A673 (cell line): ENCODE results near the gene BARHL2. TPM values are rescaled to one million over a fixed set of nuclear protein-coding genes. Genes with fewer than 3 reads are reported as not detected.

ENCODE experiments used
- BruUV-seq: library from RNA; stranded (reverse); fragments of 400-500 nt; replicated peaks from 2 replicates; lab custom pipeline; 2021; lab: Mats Ljungman, UMichigan
- CTCF ChIA-PET: fragments of 300-600 bp; sonication (Branson Sonifier 250); formaldehyde crosslinking; loops from one replicate; lab custom pipeline; 2022; ENCODE audit warnings: antibody characterized with exemption; lab: Charles Lee
- POLR2A ChIA-PET: fragments of 300-600 bp; sonication (Branson Sonifier 250); formaldehyde crosslinking; loops from one replicate; lab custom pipeline; 2022; ENCODE audit warnings: antibody characterized with exemption; ENCODE audit not compliant: low non-redundant PET; lab: Charles Lee
- DNase-seq: peaks from one replicate; pipeline ENCODE4 v3.0.0-alpha.2; 2015; ENCODE audit warnings: low spot score
- H3K27ac ChIP-seq: fragments of 200-600 bp; sonication (generic); 2 replicates; pipeline ENCODE4 v1.5.1; 2016; ENCODE audit warnings: mixed run types, low read depth, mild to moderate bottlenecking, mixed read lengths, antibody characterized with exemption, low read length; ENCODE audit not compliant: poor library complexity, severe bottlenecking
- H3K27me3 ChIP-seq: fragments of 200-600 bp; sonication (generic); replicated peaks from 2 replicates; pipeline ENCODE4 v1.6.1; 2017; ENCODE audit warnings: mixed run types, low read depth, mild to moderate bottlenecking, mixed read lengths, antibody characterized with exemption, low read length; ENCODE audit not compliant: insufficient read depth, poor library complexity
- H3K36me3 ChIP-seq: fragments of 200-600 bp; sonication (generic); 2 replicates; pipeline ENCODE4 v1.6.1; 2016; ENCODE audit warnings: mixed run types, mild to moderate bottlenecking, mixed read lengths, antibody characterized with exemption, low read length; ENCODE audit not compliant: insufficient read depth, poor library complexity, severe bottlenecking
- H3K4me1 ChIP-seq: fragments of 200-600 bp; sonication (generic); 2 replicates; pipeline ENCODE4 v1.6.1; 2017; ENCODE audit warnings: mixed run types, mild to moderate bottlenecking, mixed read lengths, antibody characterized with exemption, low read length; ENCODE audit not compliant: insufficient read depth, poor library complexity, severe bottlenecking
- H3K4me3 ChIP-seq: fragments of 200-600 bp; sonication (generic); 2 replicates; pipeline ENCODE4 v1.5.1; 2016; ENCODE audit warnings: low read depth, mixed run types, mild to moderate bottlenecking, mixed read lengths, low read length; ENCODE audit not compliant: poor library complexity, severe bottlenecking
- H3K9me3 ChIP-seq: fragments of 200-600 bp; sonication (generic); 2 replicates; pipeline ENCODE4 v1.6.1; 2016; ENCODE audit warnings: mixed run types, low read depth, mild to moderate bottlenecking, mixed read lengths, antibody characterized with exemption, low read length; ENCODE audit not compliant: poor library complexity, severe bottlenecking
- EZH2 ChIP-seq: fragments of 200-600 bp; sonication (generic); IDR thresholded peaks from 2 replicates; pipeline ENCODE4 v1.6.1; 2017; ENCODE audit warnings: borderline replicate concordance, low read depth, mild to moderate bottlenecking, mixed read lengths, antibody characterized with exemption, low read length; ENCODE audit not compliant: poor library complexity, severe bottlenecking
- intact Hi-C: fragments of 100-400 bp; cut with micrococcal nuclease; formaldehyde crosslinking; loops from one replicate; pipeline ENCODE4 v1.10.0; 2022; ENCODE audit not compliant: unreplicated experiment
- total RNA-seq: library from RNA; stranded (reverse); gene quantifications from 2 replicates; pipeline ENCODE4 v1.2.3, GENCODE V29; 2021
- TF ChIP-seq, protein P1 (sequence below): fragments of 300-800, 200-600 bp; sonication (generic); conservative IDR thresholded peaks from 2 replicates; pipeline ENCODE4 v1.5.1; 2017; ENCODE audit warnings: low read depth, mild to moderate bottlenecking, antibody characterized with exemption, low read length, moderate library complexity, mixed read lengths

BARHL2 gene
- total RNA-seq, 1 experiment from 2014 or later = 120 TPM

DNA sequence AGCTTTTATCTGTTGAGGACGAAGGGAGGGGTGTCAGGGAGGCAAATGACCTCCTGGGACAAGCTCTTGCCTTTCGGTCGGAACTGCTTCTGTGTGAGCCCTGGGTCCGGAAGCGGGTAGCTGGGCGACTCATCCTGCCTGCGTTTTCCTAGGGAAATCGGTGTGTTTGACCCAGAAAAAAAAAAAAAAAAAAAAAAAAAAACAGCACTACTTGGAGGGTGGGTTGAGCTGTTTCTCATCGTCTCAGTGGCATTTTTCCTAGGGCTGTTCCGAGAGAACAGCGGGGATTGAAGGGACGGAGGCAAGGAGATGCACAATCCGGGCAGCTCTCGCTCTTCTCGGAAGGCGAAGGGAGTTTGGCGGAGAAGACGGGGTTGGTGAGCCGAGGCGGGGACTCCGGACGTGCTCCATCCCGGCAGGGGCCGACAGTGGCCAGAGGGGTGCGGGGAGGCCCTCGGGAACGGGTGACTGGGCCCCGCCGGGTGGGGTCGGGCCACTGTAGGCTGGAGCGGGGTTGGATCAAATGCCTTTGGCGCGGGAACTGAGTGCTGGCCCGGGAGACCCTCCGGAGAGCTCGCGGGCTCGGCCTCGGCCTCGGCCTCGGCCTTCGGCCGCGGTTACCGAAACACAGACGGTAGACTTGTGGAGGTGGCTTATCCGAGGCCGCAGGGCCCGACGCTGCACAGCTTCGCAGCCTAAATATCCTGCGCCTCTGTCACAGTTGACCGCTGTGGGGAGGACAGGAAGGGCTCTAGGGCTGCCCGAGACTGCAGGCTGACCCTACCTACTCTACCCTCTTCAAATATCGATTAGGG is 2.4 kb upstream of the BARHL2 start:
- ChIA-PET POLR2A (interaction anchor here (0.6 to 0.7 kb wide), 2 partner anchors 592 to 687 kb away, joined by 3 to 4 read pairs; no protein-coding TSS in a partner anchor), CTCF (interaction anchor here (0.8 kb wide), 1 partner anchor 446 kb away, joined by 3 read pairs; no protein-coding TSS in a partner anchor)
- BruUV-seq = no TSS peak
- H3K9me3 ChIP-seq = no peaks in the 10 kb centered on the region
- intact Hi-C loops = loop anchor here (2.0 to 10.0 kb wide), 6 partner anchors 133 to 672 kb away; no protein-coding TSS in a partner anchor
- H3K27ac ChIP-seq = peak overlapping the region; percentile 88
- no peak for TF ChIP-seq EZH2
- TF ChIP-seq, protein P1, sequence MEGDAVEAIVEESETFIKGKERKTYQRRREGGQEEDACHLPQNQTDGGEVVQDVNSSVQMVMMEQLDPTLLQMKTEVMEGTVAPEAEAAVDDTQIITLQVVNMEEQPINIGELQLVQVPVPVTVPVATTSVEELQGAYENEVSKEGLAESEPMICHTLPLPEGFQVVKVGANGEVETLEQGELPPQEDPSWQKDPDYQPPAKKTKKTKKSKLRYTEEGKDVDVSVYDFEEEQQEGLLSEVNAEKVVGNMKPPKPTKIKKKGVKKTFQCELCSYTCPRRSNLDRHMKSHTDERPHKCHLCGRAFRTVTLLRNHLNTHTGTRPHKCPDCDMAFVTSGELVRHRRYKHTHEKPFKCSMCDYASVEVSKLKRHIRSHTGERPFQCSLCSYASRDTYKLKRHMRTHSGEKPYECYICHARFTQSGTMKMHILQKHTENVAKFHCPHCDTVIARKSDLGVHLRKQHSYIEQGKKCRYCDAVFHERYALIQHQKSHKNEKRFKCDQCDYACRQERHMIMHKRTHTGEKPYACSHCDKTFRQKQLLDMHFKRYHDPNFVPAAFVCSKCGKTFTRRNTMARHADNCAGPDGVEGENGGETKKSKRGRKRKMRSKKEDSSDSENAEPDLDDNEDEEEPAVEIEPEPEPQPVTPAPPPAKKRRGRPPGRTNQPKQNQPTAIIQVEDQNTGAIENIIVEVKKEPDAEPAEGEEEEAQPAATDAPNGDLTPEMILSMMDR = no peak
- no peaks in the 10 kb centered on the region for H3K27me3 ChIP-seq
- peak; percentile 71 for DNase-seq
- H3K4me3 ChIP-seq = peak overlapping the region; percentile 75
- peaks cover 19% of the 10 kb centered on the region for H3K36me3 ChIP-seq
- H3K4me1 ChIP-seq = peaks cover 20% of the 10 kb centered on the region

DNA sequence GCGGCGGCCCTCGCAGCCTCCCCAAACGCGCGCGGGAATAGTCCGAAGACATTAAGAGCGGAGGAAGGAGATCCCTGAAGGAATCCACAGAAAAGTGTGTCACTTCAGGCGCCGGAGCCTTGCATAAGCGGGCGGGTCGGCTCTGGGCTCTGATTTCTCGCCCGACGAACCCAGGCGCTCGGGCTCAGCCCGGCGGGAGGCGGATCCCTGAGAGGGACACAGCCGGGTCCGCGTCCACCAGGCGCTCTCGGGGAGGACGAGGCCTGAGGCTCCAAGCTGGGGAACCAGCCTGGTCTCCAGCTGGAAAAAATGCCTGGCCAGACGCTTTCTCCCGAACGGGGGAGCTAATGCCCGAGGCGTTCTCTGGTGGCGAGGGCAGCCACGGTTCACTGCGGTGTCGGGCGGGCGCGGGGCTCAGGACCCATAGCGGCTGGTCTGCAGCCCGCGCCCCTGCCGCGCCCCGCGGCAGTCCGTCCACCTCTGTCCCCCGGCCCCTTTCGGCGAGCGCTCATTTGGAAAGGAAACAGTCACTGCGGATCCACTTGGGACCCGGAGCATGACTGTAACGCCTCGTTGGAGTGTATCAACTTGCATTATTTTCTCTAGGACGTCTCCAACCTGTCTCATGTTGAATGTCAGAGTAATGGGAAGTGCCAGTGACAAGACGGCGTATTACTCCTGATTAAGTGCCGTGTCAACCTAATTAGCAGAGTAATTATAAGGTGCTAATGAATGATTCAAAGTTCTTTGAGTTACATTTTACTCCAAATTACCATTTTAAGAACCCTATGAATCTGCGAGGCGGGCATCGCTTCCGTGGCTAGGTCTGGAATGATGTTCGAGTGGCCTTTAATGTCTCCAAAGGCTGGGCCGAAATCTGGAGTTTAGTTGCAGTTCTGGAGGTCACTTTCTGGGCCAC is 1.6 kb upstream of the BARHL2 start:
- TF ChIP-seq, protein P1 = no peak
- TF ChIP-seq EZH2 = no peak
- POLR2A ChIA-PET = interaction anchor here (0.6 kb wide), 1 partner anchor 686 kb away, joined by 3 read pairs; no protein-coding TSS in a partner anchor
- Histone ChIP-seq H3K27ac (peak overlapping the region; percentile 88), H3K36me3 (peaks cover 28% of the 10 kb centered on the region), H3K4me3 (peak overlapping the region; percentile 75), H3K9me3 (no peaks in the 10 kb centered on the region), H3K4me1 (peaks cover 12% of the 10 kb centered on the region), H3K27me3 (no peaks in the 10 kb centered on the region)
- intact Hi-C loops = no loop called here
- CTCF ChIA-PET = no interaction called here
- DNase-seq = peak; percentile 69
- TSS peak; percentile 45 for BruUV-seq

DNA sequence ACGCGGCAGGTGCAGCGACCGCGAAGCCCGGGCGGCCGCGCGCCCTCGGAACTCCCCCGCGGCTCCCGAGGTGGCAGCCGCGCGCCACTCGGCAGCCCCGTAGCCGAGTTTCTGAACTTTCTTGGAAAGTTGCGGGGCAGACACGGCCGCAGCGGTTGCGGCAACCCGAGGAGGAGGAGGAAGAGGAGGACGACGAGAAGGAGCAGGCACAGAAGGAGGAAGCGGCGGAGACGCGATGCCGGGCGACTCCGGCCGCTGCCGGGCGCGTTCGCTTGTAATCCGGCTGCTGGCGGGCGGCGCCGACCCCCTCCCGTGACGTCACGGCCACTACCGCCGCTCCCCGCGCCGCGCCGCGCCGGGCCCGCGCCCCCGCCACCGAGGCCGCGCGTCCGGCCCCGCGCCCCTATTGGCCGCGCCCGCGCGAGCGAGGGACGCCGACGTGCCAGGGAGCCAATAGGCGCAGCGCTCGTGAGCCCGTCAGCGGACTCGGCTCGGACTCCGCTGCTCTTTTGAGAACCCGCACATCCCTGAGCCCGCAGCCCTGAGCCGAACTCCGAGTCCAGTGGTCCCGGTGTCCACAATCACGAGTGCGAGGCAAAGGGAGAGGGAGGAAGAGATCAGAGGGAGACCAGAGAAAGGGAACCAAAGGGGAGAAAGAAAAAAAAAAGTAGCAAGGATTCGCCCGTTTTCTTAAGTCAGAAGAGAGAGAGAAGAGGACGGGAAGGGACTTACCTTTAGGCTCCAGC is 736 bp upstream of the BARHL2 start:
- H3K27me3 ChIP-seq = no peaks in the 10 kb centered on the region
- H3K9me3 ChIP-seq = no peaks in the 10 kb centered on the region
- no peak for TF ChIP-seq EZH2
- TF ChIP-seq, protein P1 = no peak
- CTCF ChIA-PET = no interaction called here
- peaks cover 12% of the 10 kb centered on the region for H3K4me1 ChIP-seq
- H3K4me3 ChIP-seq = peak overlapping the region; percentile 75
- POLR2A ChIA-PET = no interaction called here
- no TSS peak for BruUV-seq
- H3K27ac ChIP-seq = peak overlapping the region; percentile 91
- intact Hi-C loops = no loop called here
- peak; percentile 97 for DNase-seq
- H3K36me3 ChIP-seq = peaks cover 36% of the 10 kb centered on the region
